ENCODE measurements around the gene SLC35F6. TPM values are rescaled to one million over a fixed set of nuclear protein-coding genes. Genes with fewer than 3 reads are reported as not detected.
"Not testable (repeated sequence)": the region's sequence is repeated elsewhere in the genome, so short reads cannot be mapped to it uniquely, and the experiment has no call there.

The SLC35F6 gene
- total and polyA plus RNA-seq, 4 donors = 11.4 to 30.7 (median 19.0) TPM

DNA sequence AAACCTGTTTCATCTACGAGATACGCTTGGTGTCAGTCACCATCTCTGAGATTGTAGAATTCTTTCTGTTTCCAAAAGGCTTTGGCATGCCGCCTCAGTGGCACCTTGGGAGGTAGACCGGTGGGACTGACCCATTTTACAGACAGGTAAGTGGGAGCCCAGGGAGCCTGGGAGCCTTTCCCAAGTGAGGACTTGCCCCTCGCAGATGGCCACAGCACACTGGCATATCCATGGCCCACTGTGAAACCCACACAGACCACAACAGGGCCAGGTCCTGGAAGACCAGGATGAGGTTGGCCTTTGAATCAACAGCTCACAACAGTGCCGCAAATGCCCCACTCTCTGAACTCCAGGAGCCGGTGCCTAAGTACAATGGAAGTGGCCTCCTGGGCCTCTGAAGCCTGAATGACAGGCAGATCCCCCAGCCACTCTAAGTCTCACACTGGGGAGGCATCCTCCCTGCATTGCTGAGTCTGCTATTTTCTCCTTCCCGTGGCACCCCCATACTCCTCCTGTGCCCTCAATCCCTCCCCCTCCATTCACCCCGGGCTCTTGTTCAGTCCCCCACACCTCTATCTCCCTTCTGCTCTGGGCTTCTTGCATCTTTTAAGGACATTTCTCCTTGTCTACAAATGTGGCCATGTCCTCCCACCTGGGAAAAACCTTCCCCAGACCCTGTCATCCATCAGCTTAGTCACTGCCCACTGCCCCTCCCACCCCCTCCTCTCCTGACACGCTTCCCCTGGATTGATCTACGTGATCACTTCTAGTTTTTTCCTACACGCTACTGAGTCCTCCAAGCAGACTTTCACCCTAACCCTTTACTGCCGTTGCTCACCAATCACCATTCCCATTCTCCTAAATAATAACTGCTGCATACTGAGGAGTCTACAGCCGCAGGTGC lies 48.0 kb downstream of the SLC35F6 start:
- TF ChIP-seq, protein P1, sequence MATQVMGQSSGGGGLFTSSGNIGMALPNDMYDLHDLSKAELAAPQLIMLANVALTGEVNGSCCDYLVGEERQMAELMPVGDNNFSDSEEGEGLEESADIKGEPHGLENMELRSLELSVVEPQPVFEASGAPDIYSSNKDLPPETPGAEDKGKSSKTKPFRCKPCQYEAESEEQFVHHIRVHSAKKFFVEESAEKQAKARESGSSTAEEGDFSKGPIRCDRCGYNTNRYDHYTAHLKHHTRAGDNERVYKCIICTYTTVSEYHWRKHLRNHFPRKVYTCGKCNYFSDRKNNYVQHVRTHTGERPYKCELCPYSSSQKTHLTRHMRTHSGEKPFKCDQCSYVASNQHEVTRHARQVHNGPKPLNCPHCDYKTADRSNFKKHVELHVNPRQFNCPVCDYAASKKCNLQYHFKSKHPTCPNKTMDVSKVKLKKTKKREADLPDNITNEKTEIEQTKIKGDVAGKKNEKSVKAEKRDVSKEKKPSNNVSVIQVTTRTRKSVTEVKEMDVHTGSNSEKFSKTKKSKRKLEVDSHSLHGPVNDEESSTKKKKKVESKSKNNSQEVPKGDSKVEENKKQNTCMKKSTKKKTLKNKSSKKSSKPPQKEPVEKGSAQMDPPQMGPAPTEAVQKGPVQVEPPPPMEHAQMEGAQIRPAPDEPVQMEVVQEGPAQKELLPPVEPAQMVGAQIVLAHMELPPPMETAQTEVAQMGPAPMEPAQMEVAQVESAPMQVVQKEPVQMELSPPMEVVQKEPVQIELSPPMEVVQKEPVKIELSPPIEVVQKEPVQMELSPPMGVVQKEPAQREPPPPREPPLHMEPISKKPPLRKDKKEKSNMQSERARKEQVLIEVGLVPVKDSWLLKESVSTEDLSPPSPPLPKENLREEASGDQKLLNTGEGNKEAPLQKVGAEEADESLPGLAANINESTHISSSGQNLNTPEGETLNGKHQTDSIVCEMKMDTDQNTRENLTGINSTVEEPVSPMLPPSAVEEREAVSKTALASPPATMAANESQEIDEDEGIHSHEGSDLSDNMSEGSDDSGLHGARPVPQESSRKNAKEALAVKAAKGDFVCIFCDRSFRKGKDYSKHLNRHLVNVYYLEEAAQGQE (IDR thresholded peaks at IDR 0.05) = no peak
- no peak for TF ChIP-seq RXRA (IDR thresholded peaks at IDR 0.05)
- no peak for DNase-seq (ENCODE audit: low spot score)
- no peaks in the 10 kb centered on the region for H3K9me3 ChIP-seq (ENCODE audit: control insufficient read depth in 4 of 4, low read length in 3 of 4)
- H3K36me3 ChIP-seq (ENCODE audit: control insufficient read depth in 4 of 4, insufficient read depth in 3 of 4, low read depth in 1 of 4, low read length in 3 of 4) = no peaks in the 10 kb centered on the region
- H3K4me1 ChIP-seq (ENCODE audit: control insufficient read depth in 4 of 4, insufficient read depth in 4 of 4, low read length in 3 of 4) = no peaks in the 10 kb centered on the region
- no peak overlapping the region for H3K9ac ChIP-seq (ENCODE audit: low read depth in 1 of 2, low read length in 2 of 2)
- no peak overlapping the region for H3K27ac ChIP-seq (ENCODE audit: low read depth in 1 of 2, low read length in 2 of 2)
- no peak overlapping the region for H3K4me3 ChIP-seq (ENCODE audit: low read depth in 1 of 3, low read length in 3 of 3)
- WGBS = 79% methylated on average over 14 of the region's 14 CpGs
- H3K27me3 ChIP-seq (ENCODE audit: control insufficient read depth in 4 of 4, insufficient read depth in 4 of 4, low read length in 3 of 4) = peaks cover 0 to 4% (median 1%) of the 10 kb centered on the region in 4 donors

DNA sequence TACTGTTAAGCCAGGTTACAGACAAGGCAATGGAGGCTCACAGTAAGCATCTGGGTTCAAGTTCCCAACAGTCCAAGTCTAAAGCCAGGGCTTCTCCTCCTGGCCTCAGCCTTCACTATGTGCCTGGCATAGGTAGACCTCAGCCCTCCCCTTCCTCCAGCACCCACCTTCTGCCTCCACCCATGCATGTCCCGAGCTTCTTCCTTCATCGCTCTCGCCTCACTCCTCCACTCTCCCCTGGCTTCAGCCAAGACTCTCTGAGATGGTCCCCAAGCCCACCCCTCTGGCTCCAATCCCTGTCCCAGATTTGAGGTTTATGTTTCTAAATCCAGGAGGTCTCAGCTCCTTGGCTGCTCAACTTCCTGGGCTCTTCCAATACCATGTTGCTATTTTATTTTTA lies 48.6 kb downstream of the SLC35F6 start:
- Histone ChIP-seq H3K27me3 (ENCODE audit: control insufficient read depth in 4 of 4, insufficient read depth in 4 of 4, low read length in 3 of 4) (peaks cover 0 to 4% (median 2%) of the 10 kb centered on the region in 4 donors), H3K27ac (ENCODE audit: low read depth in 1 of 2, low read length in 2 of 2) (no peak overlapping the region), H3K4me3 (ENCODE audit: low read depth in 1 of 3, low read length in 3 of 3) (no peak overlapping the region), H3K9ac (ENCODE audit: low read depth in 1 of 2, low read length in 2 of 2) (no peak overlapping the region), H3K36me3 (ENCODE audit: control insufficient read depth in 4 of 4, insufficient read depth in 3 of 4, low read depth in 1 of 4, low read length in 3 of 4) (no peaks in the 10 kb centered on the region), H3K9me3 (ENCODE audit: control insufficient read depth in 4 of 4, low read length in 3 of 4) (no peaks in the 10 kb centered on the region), H3K4me1 (ENCODE audit: control insufficient read depth in 4 of 4, insufficient read depth in 4 of 4, low read length in 3 of 4) (no peaks in the 10 kb centered on the region)
- WGBS = 93% methylated on average over 3 of the region's 3 CpGs
- TF ChIP-seq TAF1 (conservative IDR thresholded peaks at IDR 0.05) = no peak
- TF ChIP-seq, protein P2, sequence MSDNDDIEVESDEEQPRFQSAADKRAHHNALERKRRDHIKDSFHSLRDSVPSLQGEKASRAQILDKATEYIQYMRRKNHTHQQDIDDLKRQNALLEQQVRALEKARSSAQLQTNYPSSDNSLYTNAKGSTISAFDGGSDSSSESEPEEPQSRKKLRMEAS (IDR thresholded peaks at IDR 0.05) = no peak
- no peak for TF ChIP-seq RAD21 (IDR thresholded peaks at IDR 0.05)
- no peak for TF ChIP-seq JUND (IDR thresholded peaks at IDR 0.05)
- no peak for TF ChIP-seq GABPA (IDR thresholded peaks at IDR 0.05 in 1 of 2, conservative IDR thresholded peaks at IDR 0.05 in 1 of 2)
- no peak for TF ChIP-seq FOXA2 (IDR thresholded peaks at IDR 0.05)
- no peak for TF ChIP-seq NR2F2 (IDR thresholded peaks at IDR 0.05)
- no peak for TF ChIP-seq EGR1 (IDR thresholded peaks at IDR 0.05; ENCODE audit: low read depth in 2 of 2)
- TF ChIP-seq, protein P3, sequence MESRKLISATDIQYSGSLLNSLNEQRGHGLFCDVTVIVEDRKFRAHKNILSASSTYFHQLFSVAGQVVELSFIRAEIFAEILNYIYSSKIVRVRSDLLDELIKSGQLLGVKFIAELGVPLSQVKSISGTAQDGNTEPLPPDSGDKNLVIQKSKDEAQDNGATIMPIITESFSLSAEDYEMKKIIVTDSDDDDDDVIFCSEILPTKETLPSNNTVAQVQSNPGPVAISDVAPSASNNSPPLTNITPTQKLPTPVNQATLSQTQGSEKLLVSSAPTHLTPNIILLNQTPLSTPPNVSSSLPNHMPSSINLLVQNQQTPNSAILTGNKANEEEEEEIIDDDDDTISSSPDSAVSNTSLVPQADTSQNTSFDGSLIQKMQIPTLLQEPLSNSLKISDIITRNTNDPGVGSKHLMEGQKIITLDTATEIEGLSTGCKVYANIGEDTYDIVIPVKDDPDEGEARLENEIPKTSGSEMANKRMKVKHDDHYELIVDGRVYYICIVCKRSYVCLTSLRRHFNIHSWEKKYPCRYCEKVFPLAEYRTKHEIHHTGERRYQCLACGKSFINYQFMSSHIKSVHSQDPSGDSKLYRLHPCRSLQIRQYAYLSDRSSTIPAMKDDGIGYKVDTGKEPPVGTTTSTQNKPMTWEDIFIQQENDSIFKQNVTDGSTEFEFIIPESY (IDR thresholded peaks at IDR 0.05) = no peak
- DNase-seq (ENCODE audit: low spot score) = no peak

DNA sequence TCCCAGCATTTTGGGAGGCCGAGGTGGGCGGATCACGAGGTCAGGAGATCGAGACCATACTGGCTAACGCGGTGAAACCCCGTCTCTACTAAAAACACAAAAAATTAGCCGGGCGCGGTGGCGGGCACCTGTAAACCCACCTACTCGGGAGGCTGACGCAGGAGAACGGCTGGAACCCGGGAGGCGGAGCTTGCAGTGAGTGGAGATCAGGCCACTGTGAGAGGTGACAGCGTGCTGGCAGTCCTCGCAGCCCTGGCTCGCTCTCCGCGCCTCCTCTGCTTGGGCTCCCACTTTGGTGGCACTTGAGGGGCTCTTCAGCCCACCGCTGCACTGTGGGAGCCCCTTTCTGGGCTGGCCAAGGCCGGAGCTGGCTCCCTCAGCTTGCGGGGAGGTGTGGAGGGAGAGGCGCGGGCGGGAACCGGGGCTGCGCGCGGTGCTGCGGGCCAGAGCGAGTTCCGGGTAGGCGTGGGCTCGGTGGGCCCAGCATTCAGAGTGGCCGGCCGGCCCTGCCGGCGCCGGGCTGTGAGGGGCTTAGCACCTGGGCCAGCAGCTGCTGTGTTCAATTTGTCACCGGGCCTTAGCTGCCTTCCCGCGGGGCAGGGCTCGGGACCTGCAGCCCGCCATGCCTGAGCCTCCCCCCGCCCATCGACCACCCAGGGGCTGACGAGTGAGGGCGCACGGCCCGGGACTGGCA lies 50.1 kb downstream of the SLC35F6 start:
- DNase-seq (ENCODE audit: low spot score); H3K9me3 ChIP-seq (ENCODE audit: control insufficient read depth in 4 of 4, low read length in 3 of 4); H3K4me1 ChIP-seq (ENCODE audit: control insufficient read depth in 4 of 4, insufficient read depth in 4 of 4, low read length in 3 of 4); H3K36me3 ChIP-seq (ENCODE audit: control insufficient read depth in 4 of 4, insufficient read depth in 3 of 4, low read depth in 1 of 4, low read length in 3 of 4); H3K4me3 ChIP-seq (ENCODE audit: low read depth in 1 of 3, low read length in 3 of 3); H3K27ac ChIP-seq (ENCODE audit: low read depth in 1 of 2, low read length in 2 of 2); H3K27me3 ChIP-seq (ENCODE audit: control insufficient read depth in 4 of 4, insufficient read depth in 4 of 4, low read length in 3 of 4); H3K9ac ChIP-seq (ENCODE audit: low read depth in 1 of 2, low read length in 2 of 2): not testable (repeated sequence)
- WGBS = 94% methylated on average over 52 of the region's 52 CpGs
